ENCODE measurements around the gene MCF2L.
"Not testable (repeated sequence)": the region's sequence is repeated elsewhere in the genome, so short reads cannot be mapped to it uniquely, and the experiment has no call there.

MCF2L gene

GRCh38 chr13:113099142-113099541, 130.1 kb downstream of the MCF2L start:
- no peak for DNase-seq

GRCh38 chr13:113102302-113102701, 133.3 kb downstream of the MCF2L start:
- not testable (repeated sequence) for DNase-seq

GRCh38 chr13:113102727-113103126, 133.7 kb downstream of the MCF2L start:
- DNase-seq: no peak

GRCh38 chr13:113103646-113104045, 134.6 kb downstream of the MCF2L start:
- DNase-seq: no peak

GRCh38 chr13:113105032-113105920, 136.3 kb downstream of the MCF2L start, which contains the start of gene F7:
Gene F7, plus strand, starts transcription at chr13:113105791. Its CDS starts 51 bp downstream, at chr13:113105842.
- peak; percentile 20 for DNase-seq

GRCh38 chr13:113105921-113106452, 137.0 kb downstream of the MCF2L start:
- no peak for DNase-seq

GRCh38 chr13:113106711-113107351, 137.8 kb downstream of the MCF2L start:
- DNase-seq: no peak

GRCh38 chr13:113108521-113108920, 139.5 kb downstream of the MCF2L start:
- not testable (repeated sequence) for DNase-seq

- DNase-seq: no peak
These were observed 140.4 kb downstream of the MCF2L start for GRCh38 chr13:113109151-113110047.

- DNase-seq: peak; percentile 23
These were observed 141.2 kb downstream of the MCF2L start for GRCh38 chr13:113110048-113110851.

- DNase-seq: no peak
These were observed 141.9 kb downstream of the MCF2L start for GRCh38 chr13:113110852-113111315.

GRCh38 chr13:113111821-113112220, 142.8 kb downstream of the MCF2L start:
- DNase-seq: not testable (repeated sequence)

- DNase-seq: not testable (repeated sequence)
These were observed 143.5 kb downstream of the MCF2L start for GRCh38 chr13:113112475-113112874.

GRCh38 chr13:113112893-113113845, 144.2 kb downstream of the MCF2L start:
- no peak for DNase-seq

GRCh38 chr13:113113846-113114271, 144.8 kb downstream of the MCF2L start:
- DNase-seq: no peak

GRCh38 chr13:113114511-113115362, 145.7 kb downstream of the MCF2L start:
- no peak for DNase-seq

- DNase-seq: no peak
These were observed 146.6 kb downstream of the MCF2L start for GRCh38 chr13:113115363-113116205.

- no peak for DNase-seq
These were observed 147.3 kb downstream of the MCF2L start for GRCh38 chr13:113116206-113116800.

Measured in NCI-H1105 treated with DMSO at 0.1 percent for 48 hours (cell line).